Measurements from ENCODE around the gene FBXO27.
"Not testable (repeated sequence)": the region's sequence is repeated elsewhere in the genome, so short reads cannot be mapped to it uniquely, and the experiment has no call there.

The FBXO27 gene

GRCh38 chr19:39037194-39037593, 4.8 kb upstream of the FBXO27 start:
- no peak for DNase-seq

GRCh38 chr19:39036581-39036980, 4.2 kb upstream of the FBXO27 start:
- DNase-seq = no peak

- peak; percentile 67 for DNase-seq
These were observed 834 bp downstream of the FBXO27 start for GRCh38 chr19:39031368-39032062.

- DNase-seq = no peak
These were observed 1.4 kb downstream of the FBXO27 start for GRCh38 chr19:39030854-39031367.

- DNase-seq = no peak
These were observed 7.3 kb downstream of the FBXO27 start for GRCh38 chr19:39024875-39025641.

GRCh38 chr19:39021063-39021462, 11.3 kb downstream of the FBXO27 start:
- no peak for DNase-seq

GRCh38 chr19:39017646-39018045, 14.7 kb downstream of the FBXO27 start:
- DNase-seq = no peak

- DNase-seq = no peak
These were observed 15.3 kb downstream of the FBXO27 start for GRCh38 chr19:39017026-39017425.

GRCh38 chr19:39014037-39014436, 18.3 kb downstream of the FBXO27 start:
- no peak for DNase-seq

- DNase-seq = no peak
These were observed 23.3 kb downstream of the FBXO27 start for GRCh38 chr19:39009001-39009400.

- no peak for DNase-seq
These were observed 24.2 kb downstream of the FBXO27 start for GRCh38 chr19:39008137-39008536.

- no peak for DNase-seq
These were observed 25.3 kb downstream of the FBXO27 start for GRCh38 chr19:39007096-39007495.

GRCh38 chr19:39004403-39004802, 27.9 kb downstream of the FBXO27 start:
- DNase-seq = no peak

GRCh38 chr19:39003796-39004195, 28.6 kb downstream of the FBXO27 start:
- no peak for DNase-seq

- no peak for DNase-seq
These were observed 29.2 kb downstream of the FBXO27 start for GRCh38 chr19:39003188-39003587.

GRCh38 chr19:39001041-39001440, 31.3 kb downstream of the FBXO27 start:
- no peak for DNase-seq

GRCh38 chr19:38997576-38997975, 34.8 kb downstream of the FBXO27 start:
- not testable (repeated sequence) for DNase-seq

- DNase-seq = no peak
These were observed 39.1 kb downstream of the FBXO27 start for GRCh38 chr19:38993271-38993670.

GRCh38 chr19:38990949-38991697, 41.2 kb downstream of the FBXO27 start:
- no peak for DNase-seq

- DNase-seq = not testable (repeated sequence)
These were observed 42.7 kb downstream of the FBXO27 start for GRCh38 chr19:38989614-38990013.

- DNase-seq = no peak
These were observed 43.2 kb downstream of the FBXO27 start for GRCh38 chr19:38989066-38989605.

- not testable (repeated sequence) for DNase-seq
These were observed 43.7 kb downstream of the FBXO27 start for GRCh38 chr19:38988627-38989026.

GRCh38 chr19:38987745-38988144, 44.6 kb downstream of the FBXO27 start:
- not testable (repeated sequence) for DNase-seq

Measured in activated CD4-positive, CD25-positive, alpha-beta regulatory T cell treated with anti-CD3 and anti-CD28 coated beads, Interleukin-2, amount 50 U/mL, for 72 hours (primary cell).